NAMALWA (cell line): ENCODE measurements around the gene BHLHE41.

Source experiments
- DNase-seq: peaks from one replicate; pipeline ENCODE4 v3.0.0-alpha.2; 2015; ENCODE audit warnings: low spot score

The BHLHE41 gene

GRCh38 chr12:26077915-26078702 lies 46.7 kb downstream of the BHLHE41 start:
- DNase-seq, result no peak
